Ishikawa (cell line): Measurements from ENCODE around the gene CCDC154.

Experiments used
- CEBPB ChIP-seq: IDR thresholded peaks from 2 replicates; pipeline ENCODE4 v1.6.1; 2012
- CREB1 ChIP-seq: IDR thresholded peaks from 2 replicates; pipeline ENCODE4 v1.6.1; 2012; ENCODE audit warnings: low read depth
- EGR1 ChIP-seq: IDR thresholded peaks from 2 replicates; pipeline ENCODE4 v1.6.1; 2012
- EP300 ChIP-seq: IDR thresholded peaks from 2 replicates; pipeline ENCODE4 v1.6.1; 2012; ENCODE audit warnings: borderline replicate concordance
- FOXM1 ChIP-seq: IDR thresholded peaks from 2 replicates; pipeline ENCODE4 v1.6.1; 2012; ENCODE audit warnings: low read depth, borderline replicate concordance
- MAX ChIP-seq: IDR thresholded peaks from 2 replicates; pipeline ENCODE4 v1.6.1; 2012
- NFIC ChIP-seq: IDR thresholded peaks from 2 replicates; pipeline ENCODE4 v1.6.1; 2012
- RAD21 ChIP-seq: IDR thresholded peaks from 2 replicates; pipeline ENCODE4 v1.6.1; 2012; ENCODE audit warnings: low read depth
- REST ChIP-seq: IDR thresholded peaks from 2 replicates; pipeline ENCODE4 v1.6.1; 2012; ENCODE audit warnings: low read depth, mild to moderate bottlenecking
- TAF1 ChIP-seq: IDR thresholded peaks from 2 replicates; pipeline ENCODE4 v1.6.1; 2012; ENCODE audit warnings: low read depth, mild to moderate bottlenecking
- TCF12 ChIP-seq: IDR thresholded peaks from 2 replicates; pipeline ENCODE4 v1.6.1; 2012; ENCODE audit warnings: low read depth
- TEAD4 ChIP-seq: IDR thresholded peaks from 2 replicates; pipeline ENCODE4 v1.6.1; 2012
- USF1 ChIP-seq: IDR thresholded peaks from 2 replicates; pipeline ENCODE4 v1.6.1; 2012
- YY1 ChIP-seq: IDR thresholded peaks from 2 replicates; pipeline ENCODE4 v1.6.1; 2012; ENCODE audit warnings: low read depth
- ZBTB7A ChIP-seq: IDR thresholded peaks from 2 replicates; pipeline ENCODE4 v1.6.1; 2012; ENCODE audit warnings: low read depth

CCDC154 gene

GRCh38 chr16:1443403-1443973 is 868 bp downstream of the CCDC154 start:
- TF ChIP-seq EGR1 (no peak), CEBPB (no peak), FOXM1 (no peak), YY1 (no peak), EP300 (no peak), RAD21 (no peak), TAF1 (no peak), ZBTB7A (no peak), MAX (no peak), CREB1 (no peak), TCF12 (no peak), USF1 (no peak), NFIC (no peak), REST (no peak), TEAD4 (no peak)

GRCh38 chr16:1442697-1443096 is 1.7 kb downstream of the CCDC154 start:
- TF ChIP-seq RAD21: no peak
- TF ChIP-seq TEAD4: no peak
- no peak for TF ChIP-seq REST

GRCh38 chr16:1441391-1441829 is 2.9 kb downstream of the CCDC154 start:
- TF ChIP-seq REST (no peak), RAD21 (no peak), EGR1 (no peak), TCF12 (no peak), FOXM1 (no peak), TEAD4 (no peak), EP300 (no peak), NFIC (no peak), CREB1 (no peak), YY1 (no peak), MAX (no peak), TAF1 (no peak), USF1 (no peak)

- TF ChIP-seq TEAD4 (no peak), TAF1 (no peak), ZBTB7A (no peak), FOXM1 (no peak), TCF12 (no peak), CREB1 (no peak), MAX (no peak), YY1 (no peak), NFIC (no peak)
These were observed 5.2 kb downstream of the CCDC154 start for GRCh38 chr16:1439058-1439698.
